Colonic mucosa (tissue), 4 donors: ENCODE results near the gene S1PR3. TPM values are rescaled to one million over a fixed set of nuclear protein-coding genes. Genes with fewer than 3 reads are reported as not detected.

ENCODE experiments used
- DNase-seq: peaks from one replicate; pipeline ENCODE4 v3.0.0-alpha.2; 2020
- H3K27ac ChIP-seq: fragments of 200-600 bp; one replicate; pipeline ENCODE4 v1.8.0; 2021
- H3K27me3 ChIP-seq: fragments of 200-600 bp; one replicate; pipeline ENCODE4 v1.8.0; 2021
- H3K36me3 ChIP-seq: fragments of 200-600 bp; one replicate; pipeline ENCODE4 v1.8.0; 2021
- H3K4me1 ChIP-seq: fragments of 200-600 bp; one replicate; pipeline ENCODE4 v1.8.0; 2021; ENCODE audit warnings: mild to moderate bottlenecking
- H3K4me3 ChIP-seq: fragments of 200-600 bp; one replicate; pipeline ENCODE4 v1.8.0; 2021
- H3K9ac ChIP-seq, 2 donors: one replicate each; pipeline ENCODE4 v1.7.0; 2013; ENCODE audit warnings: control low read depth in 2 of 2, low read depth in 2 of 2, low read length in 2 of 2
- H3K9me3 ChIP-seq: fragments of 200-600 bp; one replicate; pipeline ENCODE4 v1.8.0; 2021
- intact Hi-C: fragments of 100-400 bp; cut with DNase I; formaldehyde crosslinking; loops from one replicate; pipeline ENCODE4 v1.14.1; 2022
- total RNA-seq, 2 donors: library from RNA; stranded (reverse); fragmentation: NEBNext Ultra II Directional in 1 of 2; extraction: Animal tissue kit (Norgen Biotek cat#: 25700) in 1 of 2; gene quantifications; one replicate each; pipeline ENCODE4 v1.2.1, GENCODE V29; 2021
- TF ChIP-seq, protein P1 (sequence below): fragments of 200-600 bp; IDR thresholded peaks from one replicate; pipeline ENCODE4 v1.8.0; 2022; ENCODE audit warnings: antibody characterized with exemption, mild to moderate bottlenecking
- donor health status: healthy.
- donor health status: DM: no; HTN: no; CAD: no.
- donor health status: DM: no; HTN: no; CAD: no.

Gene S1PR3
- total RNA-seq, 2 donors from 2014 or later, result 0.67 to 3.2 TPM

DNA sequence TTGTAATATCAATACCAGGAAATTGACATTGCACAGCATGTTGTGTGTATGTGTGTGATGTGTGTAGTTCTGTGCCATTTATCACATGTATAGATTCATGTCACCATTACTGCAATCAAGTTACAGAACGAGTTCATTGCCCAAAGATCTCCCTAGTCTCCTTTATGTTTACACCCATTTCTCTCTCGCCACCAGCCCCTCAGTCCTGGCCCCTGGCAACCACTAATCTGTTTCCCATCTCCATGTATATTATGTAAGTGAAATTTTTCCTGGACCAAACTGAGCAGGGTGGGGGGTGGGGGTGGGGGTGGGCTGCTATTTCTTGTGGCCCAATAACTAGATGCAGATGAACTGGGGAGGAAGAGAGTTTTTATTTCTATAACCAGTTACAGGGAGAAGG is 11.5 kb upstream of the S1PR3 start:
- DNase-seq, result no peak
- no peaks in the 10 kb centered on the region for H3K36me3 ChIP-seq
- TF ChIP-seq, protein P1, sequence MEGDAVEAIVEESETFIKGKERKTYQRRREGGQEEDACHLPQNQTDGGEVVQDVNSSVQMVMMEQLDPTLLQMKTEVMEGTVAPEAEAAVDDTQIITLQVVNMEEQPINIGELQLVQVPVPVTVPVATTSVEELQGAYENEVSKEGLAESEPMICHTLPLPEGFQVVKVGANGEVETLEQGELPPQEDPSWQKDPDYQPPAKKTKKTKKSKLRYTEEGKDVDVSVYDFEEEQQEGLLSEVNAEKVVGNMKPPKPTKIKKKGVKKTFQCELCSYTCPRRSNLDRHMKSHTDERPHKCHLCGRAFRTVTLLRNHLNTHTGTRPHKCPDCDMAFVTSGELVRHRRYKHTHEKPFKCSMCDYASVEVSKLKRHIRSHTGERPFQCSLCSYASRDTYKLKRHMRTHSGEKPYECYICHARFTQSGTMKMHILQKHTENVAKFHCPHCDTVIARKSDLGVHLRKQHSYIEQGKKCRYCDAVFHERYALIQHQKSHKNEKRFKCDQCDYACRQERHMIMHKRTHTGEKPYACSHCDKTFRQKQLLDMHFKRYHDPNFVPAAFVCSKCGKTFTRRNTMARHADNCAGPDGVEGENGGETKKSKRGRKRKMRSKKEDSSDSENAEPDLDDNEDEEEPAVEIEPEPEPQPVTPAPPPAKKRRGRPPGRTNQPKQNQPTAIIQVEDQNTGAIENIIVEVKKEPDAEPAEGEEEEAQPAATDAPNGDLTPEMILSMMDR, result no peak
- intact Hi-C loops, result no loop called here
- H3K9me3 ChIP-seq, result no peaks in the 10 kb centered on the region
- H3K9ac ChIP-seq, result no peak overlapping the region
- H3K4me3 ChIP-seq, result no peak overlapping the region
- no peaks in the 10 kb centered on the region for H3K27me3 ChIP-seq
- H3K27ac ChIP-seq, result no peak overlapping the region
- H3K4me1 ChIP-seq, result no peaks in the 10 kb centered on the region

DNA sequence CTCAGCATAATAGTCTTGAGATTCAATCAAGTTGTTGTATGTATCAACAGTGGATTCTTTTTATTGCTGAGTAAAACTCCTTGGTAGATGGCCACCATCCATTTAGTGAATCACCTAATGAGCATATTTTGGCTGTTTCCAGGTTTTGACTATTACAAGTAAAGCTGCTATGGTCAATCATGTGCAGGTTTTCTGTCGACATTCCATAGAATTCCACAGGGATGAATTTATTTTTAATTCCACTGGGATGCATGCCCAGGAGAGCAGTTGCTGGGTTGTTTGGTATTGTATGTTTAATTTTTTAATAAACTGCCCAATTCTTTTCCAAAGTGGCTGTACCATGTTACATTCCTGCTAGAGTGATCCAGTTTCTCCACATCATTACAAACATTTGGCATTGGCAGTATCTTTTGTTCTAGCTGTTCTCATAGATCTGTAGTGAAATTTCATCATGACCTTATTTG is 10.5 kb upstream of the S1PR3 start:
- no peak overlapping the region for H3K9ac ChIP-seq
- TF ChIP-seq, protein P1, result no peak

DNA sequence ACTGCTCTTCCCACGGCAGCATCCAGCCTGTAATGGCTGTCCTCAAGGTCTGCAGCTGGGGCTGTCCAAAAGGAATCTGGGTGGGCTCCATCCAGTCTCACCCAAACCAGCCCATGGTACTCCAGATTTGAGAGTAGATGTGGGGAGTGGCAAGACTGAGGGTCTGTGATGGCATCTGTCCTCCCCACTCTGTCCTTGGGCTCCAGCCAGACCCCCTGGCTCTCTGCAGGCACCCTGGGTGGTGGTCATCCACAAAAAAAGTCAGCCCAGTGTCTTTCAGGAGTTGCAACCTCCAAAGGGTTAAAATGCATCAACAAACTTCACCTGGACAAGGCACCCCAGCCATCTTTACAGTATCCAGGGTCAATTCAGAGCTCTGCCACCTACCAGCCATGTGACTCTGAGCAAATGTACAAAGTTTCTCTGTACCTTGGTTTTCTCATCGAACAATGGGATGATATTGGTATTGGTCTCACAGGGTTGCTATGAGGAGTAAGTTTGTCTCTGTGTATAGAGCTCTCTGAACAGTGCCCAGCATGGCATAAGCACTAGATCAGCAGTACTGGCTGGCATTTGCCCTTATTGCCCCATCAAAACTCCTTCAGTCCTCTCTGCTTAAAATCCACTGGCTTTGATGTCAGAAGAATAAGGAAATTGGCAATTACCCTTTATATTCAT is 7.3 kb upstream of the S1PR3 start:
- Histone ChIP-seq H3K9me3 (no peaks in the 10 kb centered on the region), H3K9ac (no peak overlapping the region), H3K27me3 (no peaks in the 10 kb centered on the region), H3K36me3 (no peaks in the 10 kb centered on the region), H3K4me1 (no peaks in the 10 kb centered on the region), H3K4me3 (no peak overlapping the region), H3K27ac (no peak overlapping the region)
- intact Hi-C loops, result no loop called here
- DNase-seq, result no peak
- TF ChIP-seq, protein P1, result no peak

More for the DNA sequence above, 10.5 kb upstream of the S1PR3 start:
- intact Hi-C loops, result no loop called here
- H3K36me3 ChIP-seq, result no peaks in the 10 kb centered on the region
- H3K9me3 ChIP-seq, result no peaks in the 10 kb centered on the region
- no peaks in the 10 kb centered on the region for H3K4me1 ChIP-seq
- H3K27me3 ChIP-seq, result no peaks in the 10 kb centered on the region
- no peak overlapping the region for H3K27ac ChIP-seq
- DNase-seq, result no peak
- no peak overlapping the region for H3K4me3 ChIP-seq

DNA sequence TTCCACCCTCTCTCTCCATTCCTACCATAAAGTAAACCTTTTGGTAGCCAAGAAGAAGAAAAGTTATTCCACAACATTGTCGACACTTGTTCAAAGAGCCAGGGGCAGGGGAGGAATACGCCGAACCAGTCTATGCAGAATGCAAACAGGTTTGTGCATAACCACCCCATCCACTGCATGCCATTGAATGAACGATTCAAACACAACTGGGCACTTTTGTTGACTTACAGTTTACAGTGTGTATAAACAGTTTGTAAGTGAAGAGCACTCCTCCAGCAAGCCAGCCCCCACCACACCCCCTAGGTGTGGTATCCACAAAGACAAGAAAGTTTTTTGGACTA is 6.8 kb upstream of the S1PR3 start:
- Histone ChIP-seq H3K9ac (no peak overlapping the region), H3K27me3 (no peaks in the 10 kb centered on the region), H3K27ac (no peak overlapping the region), H3K4me3 (no peak overlapping the region), H3K36me3 (no peaks in the 10 kb centered on the region), H3K4me1 (no peaks in the 10 kb centered on the region), H3K9me3 (no peaks in the 10 kb centered on the region)
- DNase-seq, result no peak
- intact Hi-C loops, result no loop called here
- TF ChIP-seq, protein P1, result no peak

DNA sequence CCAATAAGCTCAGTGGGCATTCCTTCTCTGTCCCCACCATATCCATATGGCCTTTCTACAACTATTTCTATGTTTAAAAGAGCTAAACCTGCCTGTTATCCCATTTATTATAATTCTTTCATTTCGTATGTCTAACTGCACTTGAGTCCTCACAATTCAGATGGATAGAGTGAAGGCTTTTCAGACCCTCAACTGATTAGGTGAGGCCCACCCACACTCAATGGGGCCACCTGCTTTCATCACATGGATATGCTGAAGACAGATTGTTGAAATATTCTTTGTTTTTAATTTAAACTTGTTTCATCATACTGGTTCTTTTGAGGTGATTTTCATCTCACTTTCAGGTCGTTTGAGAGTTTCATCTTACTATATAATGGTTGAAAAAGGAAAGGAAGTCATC is 5.7 kb upstream of the S1PR3 start:
- no peak overlapping the region for H3K4me3 ChIP-seq
- no peak overlapping the region for H3K9ac ChIP-seq
- no peak overlapping the region for H3K27ac ChIP-seq
- no peak for DNase-seq
- intact Hi-C loops, result no loop called here
- no peaks in the 10 kb centered on the region for H3K4me1 ChIP-seq
- no peaks in the 10 kb centered on the region for H3K27me3 ChIP-seq
- H3K9me3 ChIP-seq, result no peaks in the 10 kb centered on the region
- no peaks in the 10 kb centered on the region for H3K36me3 ChIP-seq
- TF ChIP-seq, protein P1, result no peak
